ENCODE measurements around the gene RAB19.

RAB19 gene, protein sequence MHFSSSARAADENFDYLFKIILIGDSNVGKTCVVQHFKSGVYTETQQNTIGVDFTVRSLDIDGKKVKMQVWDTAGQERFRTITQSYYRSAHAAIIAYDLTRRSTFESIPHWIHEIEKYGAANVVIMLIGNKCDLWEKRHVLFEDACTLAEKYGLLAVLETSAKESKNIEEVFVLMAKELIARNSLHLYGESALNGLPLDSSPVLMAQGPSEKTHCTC

GRCh38 chr7:140403878-140404564 lies at the start of gene RAB19:
RAB19 (plus strand) TSS chr7:140404058; CDS start chr7:140407647, 3,589 bp downstream.
- DNase-seq (ENCODE audit: low spot score) = no peak

DNA sequence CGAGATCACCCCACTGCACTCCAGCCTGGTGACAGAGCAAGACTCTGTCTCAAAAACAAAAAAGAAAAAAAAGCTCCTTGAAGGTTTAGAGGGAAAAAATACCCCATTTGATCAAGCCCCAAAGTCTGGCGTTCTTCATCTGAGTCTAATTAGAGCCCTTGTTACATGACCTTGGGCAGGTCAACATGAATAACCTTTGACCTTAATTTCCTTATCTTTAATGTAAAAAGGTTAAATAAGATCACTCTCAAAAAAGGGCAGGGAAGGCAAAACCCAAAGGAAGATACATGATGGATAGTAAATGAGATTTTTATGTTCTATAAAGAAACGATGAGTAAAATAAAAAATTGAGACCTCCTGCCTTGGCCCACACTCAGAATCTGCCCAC lies 45.8 kb upstream of the RAB19 start:
- no peak for DNase-seq (ENCODE audit: low spot score)

DNA sequence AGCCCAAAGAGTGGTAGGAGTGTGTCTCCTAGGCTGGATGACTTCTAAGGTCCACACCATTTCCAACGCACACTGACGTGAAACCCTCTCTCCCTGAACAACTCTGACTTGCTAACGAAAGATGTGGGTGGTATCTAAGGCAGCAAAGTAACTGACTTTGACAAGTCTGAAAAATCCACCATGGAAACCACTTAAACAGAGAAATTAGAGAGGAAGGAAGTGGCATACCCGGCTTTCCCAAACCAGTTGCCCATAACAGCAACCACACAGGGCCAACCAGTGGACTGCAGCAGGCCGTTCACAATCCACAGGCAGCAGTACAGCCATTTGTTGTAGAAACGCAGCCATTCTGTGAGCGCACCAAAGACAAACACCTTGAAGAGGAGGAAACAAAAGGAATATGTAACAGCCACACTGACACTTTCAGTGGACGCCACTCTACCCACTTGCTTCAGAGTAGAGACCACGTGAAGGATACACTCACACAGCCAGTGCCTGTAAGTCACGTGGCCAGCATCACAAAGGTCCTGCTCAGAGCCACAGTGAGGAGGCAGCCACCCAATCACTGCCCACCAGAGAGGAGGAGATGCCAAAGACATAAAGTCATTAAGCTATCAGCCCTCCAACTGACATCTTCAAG lies 45.3 kb upstream of the RAB19 start:
- no peak for DNase-seq (ENCODE audit: low spot score)

- no peak for DNase-seq (ENCODE audit: low spot score)
Observed at GRCh38 chr7:140360697-140361229, 43.1 kb upstream of the RAB19 start.

DNA sequence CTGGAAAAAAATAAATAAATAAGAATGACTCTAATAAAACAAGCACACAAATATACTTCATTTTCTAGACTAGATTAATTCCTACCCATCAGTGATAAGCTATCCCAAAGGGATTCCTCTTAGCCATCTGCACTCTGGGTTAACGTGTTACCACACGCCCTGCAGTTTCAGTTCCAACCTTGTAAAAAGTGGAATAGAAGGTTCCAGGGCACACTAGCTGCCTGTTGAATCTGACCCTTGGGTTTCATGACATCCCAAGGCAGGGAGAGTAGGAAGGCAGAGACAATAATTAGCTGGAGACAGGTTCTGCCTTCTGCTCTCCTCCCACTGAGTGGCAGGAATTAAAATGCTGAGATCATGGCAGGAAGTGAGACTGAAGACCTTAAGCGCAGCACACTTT lies 39.0 kb upstream of the RAB19 start:
- no peak for DNase-seq (ENCODE audit: low spot score)

DNA sequence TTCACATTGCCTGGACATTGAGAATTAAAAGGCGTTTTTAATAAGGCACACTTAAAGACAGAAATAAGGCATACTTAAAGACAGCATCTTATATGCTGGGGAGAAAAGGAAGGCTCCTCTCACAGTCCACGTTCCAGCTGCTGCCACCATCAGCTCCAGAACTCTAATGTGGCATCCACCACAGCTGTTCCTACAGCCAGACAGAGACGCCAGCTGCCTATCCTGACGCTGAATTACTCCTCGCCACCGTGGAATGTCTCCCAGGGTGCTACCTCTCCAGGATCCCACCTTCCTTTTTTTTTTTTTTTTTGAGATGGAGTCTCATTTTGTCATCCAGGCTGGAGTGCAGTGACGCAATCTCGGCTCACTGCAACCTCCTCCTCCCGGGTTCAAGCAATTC lies 36.3 kb upstream of the RAB19 start:
- no peak for DNase-seq (ENCODE audit: low spot score)

GRCh38 chr7:140369294-140369693 lies 34.6 kb upstream of the RAB19 start:
- DNase-seq (ENCODE audit: low spot score) = no peak

- no peak for DNase-seq (ENCODE audit: low spot score)
Observed at GRCh38 chr7:140375323-140375722, 28.5 kb upstream of the RAB19 start.

DNA sequence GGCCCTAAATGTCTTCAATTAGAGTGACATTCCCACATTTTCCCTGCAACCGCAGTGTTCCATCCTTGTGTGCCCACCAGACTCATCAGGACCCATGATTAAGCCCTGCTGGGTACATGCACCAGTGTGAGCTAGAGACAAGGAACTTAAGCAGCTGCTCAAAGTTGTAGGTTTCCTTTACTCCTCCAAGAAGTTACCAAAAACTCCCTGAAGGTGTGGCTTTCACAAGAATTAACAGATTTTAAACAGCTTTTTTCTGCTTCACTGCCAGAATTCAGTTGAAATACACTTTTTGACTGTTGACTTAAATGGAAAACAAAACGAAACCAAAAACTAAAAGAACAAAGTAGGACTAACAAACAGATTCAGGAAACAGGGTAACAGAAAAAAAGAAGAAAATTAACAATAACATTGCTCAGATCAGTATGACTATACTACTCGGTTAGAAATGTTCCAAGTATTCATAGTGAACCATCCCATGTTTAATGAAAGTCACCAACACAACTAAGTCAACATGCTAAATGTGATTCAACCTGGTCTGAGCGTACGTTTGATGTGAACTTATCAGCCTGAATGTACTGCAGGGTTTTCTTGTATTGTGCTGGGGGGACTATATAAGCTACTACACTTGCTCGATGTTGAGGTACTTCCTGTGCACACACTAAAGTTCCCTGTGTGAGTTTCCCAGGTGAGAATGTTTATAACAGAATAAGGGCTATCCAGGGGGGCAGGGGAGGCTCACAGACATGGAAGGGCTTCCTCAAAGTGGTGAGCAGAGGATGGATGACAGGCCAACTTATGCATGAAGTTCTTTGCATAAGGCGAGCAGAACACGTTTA lies 27.7 kb upstream of the RAB19 start:
- no peak for DNase-seq (ENCODE audit: low spot score)

GRCh38 chr7:140383954-140384713 lies 19.7 kb upstream of the RAB19 start:
- no peak for DNase-seq (ENCODE audit: low spot score)

- no peak for DNase-seq (ENCODE audit: low spot score)
Observed at GRCh38 chr7:140384894-140385545, 18.8 kb upstream of the RAB19 start.

- no peak for DNase-seq (ENCODE audit: low spot score)
Observed at GRCh38 chr7:140389445-140389844, 14.4 kb upstream of the RAB19 start.

GRCh38 chr7:140390034-140390433 lies 13.8 kb upstream of the RAB19 start:
- no peak for DNase-seq (ENCODE audit: low spot score)

GRCh38 chr7:140390466-140391190 lies 13.2 kb upstream of the RAB19 start:
- DNase-seq (ENCODE audit: low spot score) = no peak

DNA sequence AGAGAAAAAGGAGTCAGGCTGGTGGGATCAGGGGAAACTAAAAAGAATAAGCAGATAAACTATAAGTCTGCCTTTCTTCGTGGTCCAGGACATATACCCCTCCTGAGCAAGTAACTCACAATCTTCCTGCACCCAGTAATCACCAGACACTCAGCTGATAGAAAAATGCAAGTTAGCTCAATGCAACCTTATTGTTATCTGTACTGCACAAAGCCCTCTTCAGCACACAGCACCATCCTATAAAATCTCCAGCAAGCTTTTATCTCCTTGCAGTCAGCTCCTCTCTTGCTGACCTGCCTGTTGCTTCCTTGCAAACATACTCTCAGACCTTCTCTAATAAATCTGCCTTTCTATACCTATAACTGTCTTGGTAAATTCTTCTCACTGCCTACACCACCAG lies 12.2 kb upstream of the RAB19 start:
- DNase-seq (ENCODE audit: low spot score) = no peak

DNA sequence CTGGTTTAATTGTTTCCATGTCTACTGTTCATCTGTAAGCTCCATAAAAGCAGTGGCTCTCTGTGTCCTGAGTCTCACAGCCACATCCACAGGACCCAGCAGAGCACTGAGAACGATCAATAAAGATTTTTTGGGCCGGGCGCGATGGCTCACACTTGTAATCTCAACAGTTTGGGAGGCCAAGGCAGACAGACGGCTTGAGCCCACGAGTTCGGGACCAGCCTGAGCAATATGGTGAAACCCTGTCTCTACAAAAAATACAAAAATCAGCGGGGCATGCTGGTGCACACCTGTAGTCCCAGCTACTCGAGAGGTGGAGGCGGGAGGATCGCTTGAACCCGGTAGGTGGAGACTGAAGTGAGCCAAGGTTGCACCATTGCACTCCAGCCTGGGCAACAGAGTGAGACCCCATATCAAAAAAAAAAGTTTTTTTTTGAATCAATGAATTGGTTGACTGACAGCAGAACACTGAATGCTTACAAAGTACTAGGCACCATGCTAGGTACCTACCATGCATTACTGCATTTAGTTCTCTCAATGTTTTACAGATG lies 10.0 kb upstream of the RAB19 start:
- DNase-seq (ENCODE audit: low spot score) = no peak

GRCh38 chr7:140397784-140398750 lies 5.8 kb upstream of the RAB19 start, which contains the start of gene SLC37A3:
SLC37A3 (minus strand) TSS chr7:140398530; CDS start chr7:140382526, 16,004 bp downstream.
- peak; percentile 90 for DNase-seq (ENCODE audit: low spot score)

GRCh38 chr7:140398821-140399220 lies 5.0 kb upstream of the RAB19 start:
- no peak for DNase-seq (ENCODE audit: low spot score)

- DNase-seq (ENCODE audit: low spot score) = no peak
Observed at GRCh38 chr7:140400381-140400780, 3.5 kb upstream of the RAB19 start.

Measured in HuH-7.5 (cell line).